GM18868 (cell line): ENCODE data around the gene NEURL1B.

Experiments
- ATAC-seq: cut with Tn5 transposase; IDR thresholded peaks from one replicate; pipeline ENCODE4 v1.9.1; 2021; ENCODE audit warnings: mild to moderate bottlenecking, moderate library complexity; ENCODE audit not compliant: unreplicated experiment

NEURL1B gene

GRCh38 chr5:172690258-172691075, 49.4 kb downstream of the NEURL1B start:
- ATAC-seq: peak; percentile 72

- ATAC-seq: no peak
These were observed 50.8 kb downstream of the NEURL1B start for GRCh38 chr5:172691886-172692285.

GRCh38 chr5:172692451-172692850, 51.4 kb downstream of the NEURL1B start:
- ATAC-seq: no peak

- ATAC-seq: no peak
These were observed 51.9 kb downstream of the NEURL1B start for GRCh38 chr5:172692981-172693380.

- ATAC-seq: no peak
These were observed 53.0 kb downstream of the NEURL1B start for GRCh38 chr5:172694061-172694460.

GRCh38 chr5:172694541-172694940, 53.5 kb downstream of the NEURL1B start:
- no peak for ATAC-seq

- no peak for ATAC-seq
These were observed 54.4 kb downstream of the NEURL1B start for GRCh38 chr5:172695232-172696054.

- no peak for ATAC-seq
These were observed 55.2 kb downstream of the NEURL1B start for GRCh38 chr5:172696171-172696849.

GRCh38 chr5:172697123-172698121, 56.4 kb downstream of the NEURL1B start:
- ATAC-seq: peak; percentile 93

- ATAC-seq: no peak
These were observed 58.4 kb downstream of the NEURL1B start for GRCh38 chr5:172699423-172699822.

GRCh38 chr5:172699999-172700364, 58.9 kb downstream of the NEURL1B start:
- ATAC-seq: no peak

GRCh38 chr5:172700365-172701290, 59.6 kb downstream of the NEURL1B start:
- ATAC-seq: no peak

GRCh38 chr5:172701291-172701656, 60.2 kb downstream of the NEURL1B start:
- no peak for ATAC-seq

- no peak for ATAC-seq
These were observed 62.9 kb downstream of the NEURL1B start for GRCh38 chr5:172703952-172704351.

GRCh38 chr5:172705576-172706084, 64.6 kb downstream of the NEURL1B start:
- ATAC-seq: no peak

GRCh38 chr5:172706796-172707195, 65.7 kb downstream of the NEURL1B start:
- no peak for ATAC-seq

- no peak for ATAC-seq
These were observed 66.5 kb downstream of the NEURL1B start for GRCh38 chr5:172707285-172708182.

- no peak for ATAC-seq
These were observed 67.1 kb downstream of the NEURL1B start for GRCh38 chr5:172708183-172708505.
